ENCODE measurements around the gene PSMD6. TPM values are rescaled to one million over a fixed set of nuclear protein-coding genes. Genes with fewer than 3 reads are reported as not detected.

Gene PSMD6
- total and polyA plus RNA-seq, 10 of the 15 experiments (the other 5 are each of a cell fraction or from before 2014, with no cell fraction given) = 68.7 to 199 (median 106) TPM

DNA sequence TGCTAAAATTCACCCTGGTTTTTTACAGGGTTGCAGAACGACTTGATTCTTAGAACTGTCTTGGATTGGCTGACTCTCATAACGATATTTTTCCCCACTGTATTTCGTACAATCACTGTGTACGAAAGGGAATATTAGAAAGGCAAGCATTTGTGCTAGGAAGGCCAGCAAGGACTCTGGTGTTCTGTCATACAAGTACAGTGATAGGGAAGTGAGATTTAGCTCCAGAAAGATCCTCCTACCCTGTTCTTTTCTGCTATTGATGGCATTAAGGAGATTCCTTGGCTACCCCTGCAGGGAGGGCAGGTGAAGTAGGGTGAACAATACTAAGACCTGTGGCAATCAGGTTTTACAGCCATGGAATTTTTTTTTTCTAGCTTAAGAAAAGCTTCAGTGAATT is 57.3 kb downstream of the PSMD6 start:
- DNase-seq (ENCODE audit: low read depth, low spot score) (no peak), ATAC-seq (no peak), FAIRE-seq (no peak)
- Histone ChIP-seq H3K9me3 (replicated peaks; ENCODE audit: control insufficient read depth, insufficient read depth, low read length) (no peaks in the 10 kb centered on the region), H3K79me2 (ENCODE audit: control insufficient read depth, insufficient read depth, low read length) (peaks cover 26% of the 10 kb centered on the region), H4K20me1 (ENCODE audit: control insufficient read depth, insufficient read depth) (no peaks in the 10 kb centered on the region), H3K27ac (ENCODE audit: control insufficient read depth, insufficient read depth) (no peak overlapping the region), H2AFZ (ENCODE audit: control insufficient read depth, low read depth, low read length) (no peak overlapping the region), H3K27me3 (replicated peaks in 1 of 2; ENCODE audit: control insufficient read depth in 2 of 2, insufficient read depth in 2 of 2, low read length in 1 of 2) (no peaks in the 10 kb centered on the region), H3K4me1 (ENCODE audit: control insufficient read depth, insufficient read depth, low read length) (peaks cover 38% of the 10 kb centered on the region), H3K4me3 (no peak overlapping the region), H3K9ac (ENCODE audit: control insufficient read depth, insufficient read depth, low read length) (no peak overlapping the region), H3K36me3 (ENCODE audit: control insufficient read depth in 2 of 2, insufficient read depth in 2 of 2, low read length in 1 of 2) (peaks cover 0 to 2% of the 10 kb centered on the region in 2 experiments; a peak in 1 of 4 replicates), H3K4me2 (ENCODE audit: control insufficient read depth, insufficient read depth) (no peak overlapping the region)
- SMC1A ChIA-PET (ENCODE audit: uncharacterized antibody, unreplicated experiment) = interaction anchor here (0.6 to 5.0 kb wide), 6 partner anchors 12 to 57 kb away, joined by 3 to 32 read pairs (median 4); partner anchors contain the start of gene PSMD6
- no TSS peak for BruUV-seq (replicated peaks)
- TF ChIP-seq RELA (IDR thresholded peaks at IDR 0.05; ENCODE audit: borderline replicate concordance, partially characterized antibody) (no peak), SPI1 (IDR thresholded peaks at IDR 0.05; ENCODE audit: borderline replicate concordance, insufficient read depth, low read depth, low read length) (peak; percentile 57; the same call in 1 of the 2 replicates)
- WGBS (ENCODE audit: insufficient coverage, insufficient replicate concordance, low lambda C conversion rate, missing lambda C conversion rate) = 59% methylated on average over 4 of the region's 4 CpGs
- intact Hi-C loops (cut with micrococcal nuclease; ENCODE audit: unreplicated experiment) (no loop called here), in situ Hi-C loops (cut with MboI) (no loop called here)
- POLR2A ChIA-PET = interaction anchor here (0.7 to 1.0 kb wide), 3 partner anchors 8 to 31 kb away, joined by 3 to 10 read pairs (median 3); no protein-coding TSS in a partner anchor
- RAD21 ChIA-PET (ENCODE audit: unreplicated experiment) = interaction anchor here (1.0 to 1.9 kb wide), 3 partner anchors 10 to 44 kb away, joined by 3 to 5 read pairs (median 4); no protein-coding TSS in a partner anchor
- CTCF ChIA-PET = interaction anchor here (0.6 to 12.2 kb wide), 8 partner anchors 9 to 68 kb away, joined by 3 to 154 read pairs (median 4); partner anchors contain the start of gene PSMD6

DNA sequence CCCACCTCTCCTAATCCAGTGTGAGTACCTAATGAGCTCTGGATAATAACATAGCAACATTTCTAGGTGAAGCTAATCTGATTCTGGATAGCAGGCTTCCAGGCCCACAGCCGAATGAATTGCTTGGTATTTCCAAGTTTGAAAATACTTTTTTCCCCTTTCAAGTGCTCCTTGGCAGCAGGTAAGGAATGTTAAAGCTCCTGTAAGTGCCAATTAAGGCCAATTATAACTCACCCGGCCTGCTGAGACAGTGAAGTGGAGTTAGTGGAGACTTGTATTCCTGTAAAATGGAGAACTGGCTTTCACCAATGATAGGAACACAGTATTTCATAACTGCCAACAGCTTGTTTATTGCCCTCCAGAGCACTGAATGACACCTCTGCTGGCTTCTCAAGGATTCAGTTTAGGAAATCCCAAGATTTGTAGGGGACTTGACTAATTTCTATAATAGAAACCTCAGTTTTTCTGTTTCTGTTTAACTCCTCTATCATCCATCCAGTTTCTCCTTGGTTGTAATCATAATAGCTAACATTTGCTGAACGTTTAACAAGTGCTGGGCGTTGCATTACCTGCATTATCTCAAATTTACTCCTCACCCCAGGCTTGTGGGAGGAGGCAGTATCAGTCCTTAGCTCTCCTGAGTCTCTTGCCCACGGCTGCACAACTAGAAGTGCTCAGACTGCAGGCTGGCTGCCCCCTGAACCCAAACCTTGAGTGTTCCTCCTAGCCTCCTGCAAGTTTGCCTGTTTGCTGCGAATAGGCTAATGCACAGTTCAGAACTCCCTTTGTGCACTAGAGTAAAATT is 58.4 kb downstream of the PSMD6 start:
- ATAC-seq = no peak
- RAD21 ChIA-PET (ENCODE audit: unreplicated experiment) = interaction anchor here (0.8 to 1.9 kb wide), 7 partner anchors 14 to 261 kb away, joined by 3 to 5 read pairs (median 3); no protein-coding TSS in a partner anchor
- Histone ChIP-seq H3K9ac (ENCODE audit: control insufficient read depth, insufficient read depth, low read length) (no peak overlapping the region), H3K4me3 (no peak overlapping the region), H3K79me2 (ENCODE audit: control insufficient read depth, insufficient read depth, low read length) (peaks cover 21% of the 10 kb centered on the region), H3K36me3 (ENCODE audit: control insufficient read depth in 2 of 2, insufficient read depth in 2 of 2, low read length in 1 of 2) (no peaks in the 10 kb centered on the region), H3K27ac (ENCODE audit: control insufficient read depth, insufficient read depth) (peak overlapping the region; percentile 44), H3K27me3 (replicated peaks in 1 of 2; ENCODE audit: control insufficient read depth in 2 of 2, insufficient read depth in 2 of 2, low read length in 1 of 2) (no peaks in the 10 kb centered on the region), H2AFZ (ENCODE audit: control insufficient read depth, low read depth, low read length) (no peak overlapping the region), H3K4me2 (ENCODE audit: control insufficient read depth, insufficient read depth) (peak overlapping the region; percentile 30; the same call in 1 of the 2 replicates), H3K9me3 (replicated peaks; ENCODE audit: control insufficient read depth, insufficient read depth, low read length) (no peaks in the 10 kb centered on the region), H4K20me1 (ENCODE audit: control insufficient read depth, insufficient read depth) (no peaks in the 10 kb centered on the region), H3K4me1 (ENCODE audit: control insufficient read depth, insufficient read depth, low read length) (peaks cover 36% of the 10 kb centered on the region)
- FAIRE-seq = no peak
- POLR2A ChIA-PET = interaction anchor here (0.8 kb wide), 1 partner anchor 43 kb away, joined by 3 read pairs; no protein-coding TSS in a partner anchor
- CTCF ChIA-PET = interaction anchor here (0.6 to 12.2 kb wide), 9 partner anchors 7 to 520 kb away, joined by 3 to 154 read pairs (median 4); partner anchors contain the start of gene PSMD6
- in situ Hi-C loops (cut with MboI) = no loop called here
- intact Hi-C loops (cut with micrococcal nuclease; ENCODE audit: unreplicated experiment) = loop anchor here (5.0 kb wide), 1 partner anchor 53 kb away; the partner anchor contains the start of gene SCAANT1
- no TSS peak for BruUV-seq (replicated peaks)
- TF ChIP-seq RCOR1 (conservative IDR thresholded peaks at IDR 0.05; ENCODE audit: low read depth, low read length) (no peak), NR2C1 (IDR thresholded peaks at IDR 0.05) (no peak), RUNX3 (IDR thresholded peaks at IDR 0.05; ENCODE audit: low read length) (peak; percentile 13; the same call in 1 of the 2 replicates), POLR2AphosphoS2 (IDR thresholded peaks at IDR 0.05; ENCODE audit: low read depth, low read length) (no peak), NFIC (IDR thresholded peaks at IDR 0.05; ENCODE audit: low read depth, low read length) (0 out of 2 replicates have a peak, but pooled peaks have one; percentile 6)
- no peak for DNase-seq (ENCODE audit: low read depth, low spot score)
- SMC1A ChIA-PET (ENCODE audit: uncharacterized antibody, unreplicated experiment) = interaction anchor here (0.7 to 5.0 kb wide), 8 partner anchors 12 to 58 kb away, joined by 3 to 29 read pairs (median 6); partner anchors contain the start of gene PSMD6
- WGBS (ENCODE audit: insufficient coverage, insufficient replicate concordance, low lambda C conversion rate, missing lambda C conversion rate) = 58% methylated on average over 6 of the region's 6 CpGs
